T-cell (primary cell): ENCODE results near the gene EFCAB6. TPM values are rescaled to one million over a fixed set of nuclear protein-coding genes. Genes with fewer than 3 reads are reported as not detected.

ENCODE experiments used
- ATAC-seq, 4 experiments: fragments of 200-7000 bp in 3 of 4; fragments of 150-1000 bp in 1 of 4; cut with Tn5 transposase; replicated peaks in 1 of 4; 1 replicate in 3 of 4; 2 replicates in 1 of 4; pipeline ENCODE4 v1.10.0; 2021; ENCODE audit warnings: moderate library complexity in 3 of 4, mild to moderate bottlenecking in 2 of 4, moderate number of reproducible peaks in 1 of 4
- CTCF ChIA-PET, 2 donors: fragments of 300-600 bp; sonication (Branson Sonifier 250); formaldehyde crosslinking; loops; one replicate each; lab custom pipeline; 2022; ENCODE audit warnings: antibody characterized with exemption in 2 of 2; lab: Charles Lee
- POLR2A ChIA-PET, 2 donors: fragments of 300-600 bp; sonication (Branson Sonifier 250); formaldehyde crosslinking; loops; one replicate each; lab custom pipeline; 2022; ENCODE audit warnings: antibody characterized with exemption in 2 of 2; lab: Charles Lee
- DNase-seq, 35 experiments: peaks; one replicate each; pipeline versions ENCODE4 v3.0.0 to v3.0.0-alpha.2; 2013 to 2023
- H3K27ac ChIP-seq: one replicate; pipeline ENCODE4 v1.5.1; 2013; ENCODE audit warnings: low read length
- H3K27me3 ChIP-seq, 2 experiments: replicated peaks in 1 of 2; 1 replicate in 1 of 2; 2 replicates in 1 of 2; pipeline versions ENCODE4 v1.6.1 to v1.7.0; 2013; ENCODE audit warnings: low read length in 1 of 2, mixed read lengths in 1 of 2; ENCODE audit not compliant: control insufficient read depth in 2 of 2, insufficient read depth in 2 of 2; ENCODE audit errors: extremely low read depth in 1 of 2
- H3K36me3 ChIP-seq, 2 donors: 1 replicate in 1 of 2; 2 replicates in 1 of 2; pipeline versions ENCODE4 v1.6.1 to v1.7.0; 2013; ENCODE audit warnings: low read length in 1 of 2; ENCODE audit not compliant: control insufficient read depth in 2 of 2, insufficient read depth in 1 of 2; ENCODE audit errors: extremely low read depth in 1 of 2
- H3K4me1 ChIP-seq, 2 experiments: 1 replicate in 1 of 2; 2 replicates in 1 of 2; pipeline versions ENCODE4 v1.6.1 to v1.7.0; 2013; ENCODE audit warnings: low read length in 2 of 2, mixed read lengths in 1 of 2; ENCODE audit not compliant: insufficient read depth in 2 of 2, control insufficient read depth in 1 of 2; ENCODE audit errors: extremely low read depth in 1 of 2
- H3K4me3 ChIP-seq, 2 donors: 1 replicate in 1 of 2; 2 replicates in 1 of 2; pipeline versions ENCODE4 v1.5.1 to v1.7.0; 2013; ENCODE audit warnings: mild to moderate bottlenecking in 2 of 2, low read length in 1 of 2, moderate library complexity in 1 of 2; ENCODE audit not compliant: control insufficient read depth in 1 of 2; ENCODE audit errors: extremely low read depth in 1 of 2
- H3K9me3 ChIP-seq: 2 replicates; pipeline ENCODE4 v1.7.0; 2013
- H3K27ac Mint-ChIP-seq, 2 donors: one replicate each; pipeline ENCODE4 v1.8.0; 2020 to 2021; ENCODE audit warnings: mild to moderate bottlenecking in 2 of 2, mixed read lengths in 2 of 2
- H3K27me3 Mint-ChIP-seq, 2 donors: one replicate each; pipeline ENCODE4 v1.8.0; 2021 to 2022; ENCODE audit warnings: mixed read lengths in 2 of 2
- H3K36me3 Mint-ChIP-seq: one replicate; pipeline ENCODE4 v1.8.0; 2021; ENCODE audit warnings: mixed read lengths
- H3K4me1 Mint-ChIP-seq, 3 donors: one replicate each; pipeline ENCODE4 v1.8.0; 2020 to 2022; ENCODE audit warnings: mixed read lengths in 3 of 3, mild to moderate bottlenecking in 1 of 3
- H3K4me3 Mint-ChIP-seq, 3 donors: one replicate each; pipeline ENCODE4 v1.8.0; 2020 to 2022; ENCODE audit warnings: mild to moderate bottlenecking in 3 of 3, mixed read lengths in 3 of 3, moderate library complexity in 3 of 3
- H3K9me3 Mint-ChIP-seq, 3 donors: one replicate each; pipeline ENCODE4 v1.8.0; 2020 to 2022; ENCODE audit warnings: mixed read lengths in 3 of 3
- WGBS: methylation state at CpG from one replicate; pipeline ENCODE4 v1.1.5; 2013; ENCODE audit warnings: missing lambda C conversion rate; ENCODE audit not compliant: insufficient coverage; 5-methylcytosine and 5-hydroxymethylcytosine counted together
- total RNA-seq, 35 experiments: library from RNA in 6 of 35; stranded (reverse) in 6 of 35; fragments of 120-200 nt in 1 of 35; gene quantifications; one replicate each; pipeline versions ENCODE4 v1.2.1 to v1.2.4 and lab custom pipeline; 2013 to 2026

The EFCAB6 gene
- total RNA-seq, 5 donors from 2014 or later (not counting 1 experiment from before 2014, with no cell fraction given): 0.26 to 0.89 (median 0.53) TPM

- POLR2A ChIA-PET: no interaction called here
- Mint-ChIP-seq H3K9me3 (peaks cover 14 to 19% (median 15%) of the 10 kb centered on the region in 3 donors), H3K27ac (no peak overlapping the region), H3K27me3 (peaks cover 19 to 21% of the 10 kb centered on the region in 2 donors), H3K4me1 (no peaks in the 10 kb centered on the region), H3K36me3 (peaks cover 2% of the 10 kb centered on the region), H3K4me3 (no peak overlapping the region)
- H3K27me3 ChIP-seq: peaks cover 0 to 7% of the 10 kb centered on the region in 2 experiments
- H3K27ac ChIP-seq: no peak overlapping the region
- ATAC-seq (no peak), DNase-seq (no peak)
- no peaks in the 10 kb centered on the region for H3K36me3 ChIP-seq
- no peaks in the 10 kb centered on the region for H3K4me1 ChIP-seq
- CTCF ChIA-PET: no interaction called here
- no peak overlapping the region for H3K4me3 ChIP-seq
- WGBS: 35% methylated on average over 3 of the region's 3 CpGs
- peaks cover 6% of the 10 kb centered on the region for H3K9me3 ChIP-seq
Observed at GRCh38 chr22:43706151-43706550, 106.0 kb downstream of the EFCAB6 start.

- H3K4me1 Mint-ChIP-seq: no peaks in the 10 kb centered on the region
- no peaks in the 10 kb centered on the region for H3K4me1 ChIP-seq
- no peak overlapping the region for H3K27ac Mint-ChIP-seq
- CTCF ChIA-PET: no interaction called here
- DNase-seq (no peak), ATAC-seq (no peak)
- H3K36me3 ChIP-seq: no peaks in the 10 kb centered on the region
- H3K27me3 ChIP-seq: peaks cover 0 to 7% of the 10 kb centered on the region in 2 experiments
- POLR2A ChIA-PET: no interaction called here
- H3K9me3 ChIP-seq: peaks cover 6% of the 10 kb centered on the region
- WGBS: no CpG with 5 or more reads among the region's 2 CpGs
- no peak overlapping the region for H3K4me3 Mint-ChIP-seq
- peaks cover 2% of the 10 kb centered on the region for H3K36me3 Mint-ChIP-seq
- H3K9me3 Mint-ChIP-seq: peaks cover 14 to 19% (median 15%) of the 10 kb centered on the region in 3 donors
- no peak overlapping the region for H3K27ac ChIP-seq
- no peak overlapping the region for H3K4me3 ChIP-seq
- H3K27me3 Mint-ChIP-seq: peaks cover 28 to 29% of the 10 kb centered on the region in 2 donors
Observed at GRCh38 chr22:43704051-43704450, 108.1 kb downstream of the EFCAB6 start.

GRCh38 chr22:43698403-43698802 lies 113.7 kb downstream of the EFCAB6 start:
- no CpG with 5 or more reads among the region's 1 CpG for WGBS
- Histone ChIP-seq H3K4me1 (no peaks in the 10 kb centered on the region), H3K27ac (no peak overlapping the region), H3K36me3 (no peaks in the 10 kb centered on the region), H3K4me3 (no peak overlapping the region), H3K9me3 (no peaks in the 10 kb centered on the region), H3K27me3 (no peaks in the 10 kb centered on the region)
- no peak for ATAC-seq
- Mint-ChIP-seq H3K36me3 (no peaks in the 10 kb centered on the region), H3K27ac (no peak overlapping the region), H3K27me3 (peaks cover 14 to 24% of the 10 kb centered on the region in 2 donors), H3K4me1 (no peaks in the 10 kb centered on the region), H3K4me3 (no peak overlapping the region), H3K9me3 (peaks cover 2 to 4% (median 3%) of the 10 kb centered on the region in 3 donors)
- no peak for DNase-seq
- POLR2A ChIA-PET: no interaction called here
- CTCF ChIA-PET: no interaction called here

- no peak overlapping the region for H3K4me3 Mint-ChIP-seq
- H3K4me1 Mint-ChIP-seq: no peaks in the 10 kb centered on the region
- H3K9me3 Mint-ChIP-seq: peaks cover 0 to 5% (median 0%) of the 10 kb centered on the region in 3 donors
- CTCF ChIA-PET: no interaction called here
- H3K27me3 Mint-ChIP-seq: peaks cover 14 to 25% of the 10 kb centered on the region in 2 donors
- Histone ChIP-seq H3K27ac (no peak overlapping the region), H3K4me3 (no peak overlapping the region), H3K27me3 (no peaks in the 10 kb centered on the region), H3K4me1 (no peaks in the 10 kb centered on the region), H3K36me3 (no peaks in the 10 kb centered on the region), H3K9me3 (no peaks in the 10 kb centered on the region)
- H3K36me3 Mint-ChIP-seq: no peaks in the 10 kb centered on the region
- 95% methylated on average over 3 of the region's 3 CpGs for WGBS
- DNase-seq: no peak
- H3K27ac Mint-ChIP-seq: no peak overlapping the region
- POLR2A ChIA-PET: no interaction called here
- no peak for ATAC-seq
Observed at GRCh38 chr22:43697894-43698293, 114.2 kb downstream of the EFCAB6 start.

GRCh38 chr22:43693249-43693648 lies 118.9 kb downstream of the EFCAB6 start:
- H3K27ac Mint-ChIP-seq: no peak overlapping the region
- ChIA-PET POLR2A (no interaction called here), CTCF (no interaction called here)
- no peaks in the 10 kb centered on the region for H3K9me3 ChIP-seq
- H3K27me3 ChIP-seq: peaks cover 0 to 7% of the 10 kb centered on the region in 2 experiments
- peaks cover 0 to 17% (median 9%) of the 10 kb centered on the region in 3 donors for H3K9me3 Mint-ChIP-seq
- peaks cover 19 to 31% of the 10 kb centered on the region in 2 donors for H3K27me3 Mint-ChIP-seq
- DNase-seq: no peak
- no peak overlapping the region for H3K4me3 ChIP-seq
- no peaks in the 10 kb centered on the region for H3K36me3 ChIP-seq
- H3K4me1 ChIP-seq: no peaks in the 10 kb centered on the region
- H3K4me1 Mint-ChIP-seq: no peaks in the 10 kb centered on the region
- WGBS: no CpG with 5 or more reads among the region's 2 CpGs
- no peak overlapping the region for H3K4me3 Mint-ChIP-seq
- peaks cover 3% of the 10 kb centered on the region for H3K36me3 Mint-ChIP-seq
- H3K27ac ChIP-seq: no peak overlapping the region
- ATAC-seq: no peak

- ChIA-PET POLR2A (no interaction called here), CTCF (no interaction called here)
- no peak for DNase-seq
- H3K27me3 ChIP-seq: peaks cover 0 to 7% of the 10 kb centered on the region in 2 experiments
- H3K4me3 Mint-ChIP-seq: no peak overlapping the region
- peaks cover 25% of the 10 kb centered on the region in 2 donors for H3K27me3 Mint-ChIP-seq
- H3K9me3 ChIP-seq: no peaks in the 10 kb centered on the region
- H3K27ac ChIP-seq: no peak overlapping the region
- no peaks in the 10 kb centered on the region for H3K4me1 ChIP-seq
- H3K9me3 Mint-ChIP-seq: peaks cover 0 to 17% (median 9%) of the 10 kb centered on the region in 3 donors
- H3K36me3 Mint-ChIP-seq: peaks cover 3% of the 10 kb centered on the region
- no peaks in the 10 kb centered on the region for H3K4me1 Mint-ChIP-seq
- H3K4me3 ChIP-seq: no peak overlapping the region
- no peak overlapping the region for H3K27ac Mint-ChIP-seq
- ATAC-seq: no peak
- H3K36me3 ChIP-seq: no peaks in the 10 kb centered on the region
- WGBS: 60% methylated on average over 2 of the region's 6 CpGs
Observed at GRCh38 chr22:43689356-43689755, 122.7 kb downstream of the EFCAB6 start.

GRCh38 chr22:43682851-43683250 lies 129.3 kb downstream of the EFCAB6 start:
- H3K27ac ChIP-seq: no peak overlapping the region
- no peak overlapping the region for H3K4me3 ChIP-seq
- H3K4me1 Mint-ChIP-seq: no peaks in the 10 kb centered on the region
- peaks cover 0 to 3% of the 10 kb centered on the region in 2 experiments for H3K27me3 ChIP-seq
- peaks cover 4 to 14% (median 8%) of the 10 kb centered on the region in 3 donors for H3K9me3 Mint-ChIP-seq
- no peaks in the 10 kb centered on the region for H3K36me3 Mint-ChIP-seq
- ChIA-PET POLR2A (no interaction called here), CTCF (no interaction called here)
- no peaks in the 10 kb centered on the region for H3K9me3 ChIP-seq
- DNase-seq (no peak), ATAC-seq (no peak)
- no peaks in the 10 kb centered on the region for H3K36me3 ChIP-seq
- peaks cover 5 to 21% of the 10 kb centered on the region in 2 donors for H3K27me3 Mint-ChIP-seq
- 84% methylated on average over 4 of the region's 6 CpGs for WGBS
- no peak overlapping the region for H3K4me3 Mint-ChIP-seq
- H3K27ac Mint-ChIP-seq: no peak overlapping the region
- H3K4me1 ChIP-seq: no peaks in the 10 kb centered on the region
